GM12872 (cell line): ENCODE results near the gene OR6C76.

Source experiments
- TF ChIP-seq, protein P1 (sequence below): IDR thresholded peaks from 3 replicates; pipeline ENCODE4 v1.5.1; 2011; ENCODE audit warnings: low read depth, mild to moderate bottlenecking, low read length, moderate library complexity; ENCODE audit not compliant: insufficient read depth

The OR6C76 gene

DNA sequence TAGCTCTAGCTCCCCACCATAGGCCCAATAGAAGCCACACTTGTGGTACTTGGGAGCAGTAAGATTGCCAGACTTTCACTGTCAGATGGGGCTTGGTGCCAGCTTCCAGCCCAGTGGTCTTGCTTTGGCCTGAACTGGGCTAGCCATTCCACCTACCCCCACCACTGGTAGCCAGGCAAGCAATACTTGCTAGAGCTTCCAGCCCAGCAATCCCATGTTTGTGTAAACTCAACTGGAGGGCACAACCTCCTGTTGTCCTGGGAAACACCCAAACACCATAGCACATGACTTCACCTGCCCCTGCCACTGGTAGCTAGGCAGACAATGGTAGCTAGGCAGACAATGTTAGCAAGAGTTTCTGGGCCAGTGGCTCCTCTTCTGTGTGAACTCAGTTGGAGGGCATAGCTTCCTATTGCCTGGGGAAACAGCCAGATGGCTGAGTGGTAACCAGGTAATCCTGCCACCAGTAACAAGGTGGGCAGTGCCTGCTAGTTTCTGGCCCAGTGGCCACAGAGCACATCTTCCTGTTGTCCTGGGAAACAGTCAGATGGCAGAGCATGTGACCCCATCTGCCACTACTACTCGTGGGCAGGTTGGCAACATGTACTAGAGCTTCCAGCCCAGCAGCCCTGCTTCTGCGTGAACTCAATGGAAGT, 5.6 kb upstream of the OR6C76 start:
- TF ChIP-seq, protein P1, sequence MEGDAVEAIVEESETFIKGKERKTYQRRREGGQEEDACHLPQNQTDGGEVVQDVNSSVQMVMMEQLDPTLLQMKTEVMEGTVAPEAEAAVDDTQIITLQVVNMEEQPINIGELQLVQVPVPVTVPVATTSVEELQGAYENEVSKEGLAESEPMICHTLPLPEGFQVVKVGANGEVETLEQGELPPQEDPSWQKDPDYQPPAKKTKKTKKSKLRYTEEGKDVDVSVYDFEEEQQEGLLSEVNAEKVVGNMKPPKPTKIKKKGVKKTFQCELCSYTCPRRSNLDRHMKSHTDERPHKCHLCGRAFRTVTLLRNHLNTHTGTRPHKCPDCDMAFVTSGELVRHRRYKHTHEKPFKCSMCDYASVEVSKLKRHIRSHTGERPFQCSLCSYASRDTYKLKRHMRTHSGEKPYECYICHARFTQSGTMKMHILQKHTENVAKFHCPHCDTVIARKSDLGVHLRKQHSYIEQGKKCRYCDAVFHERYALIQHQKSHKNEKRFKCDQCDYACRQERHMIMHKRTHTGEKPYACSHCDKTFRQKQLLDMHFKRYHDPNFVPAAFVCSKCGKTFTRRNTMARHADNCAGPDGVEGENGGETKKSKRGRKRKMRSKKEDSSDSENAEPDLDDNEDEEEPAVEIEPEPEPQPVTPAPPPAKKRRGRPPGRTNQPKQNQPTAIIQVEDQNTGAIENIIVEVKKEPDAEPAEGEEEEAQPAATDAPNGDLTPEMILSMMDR: no peak

DNA sequence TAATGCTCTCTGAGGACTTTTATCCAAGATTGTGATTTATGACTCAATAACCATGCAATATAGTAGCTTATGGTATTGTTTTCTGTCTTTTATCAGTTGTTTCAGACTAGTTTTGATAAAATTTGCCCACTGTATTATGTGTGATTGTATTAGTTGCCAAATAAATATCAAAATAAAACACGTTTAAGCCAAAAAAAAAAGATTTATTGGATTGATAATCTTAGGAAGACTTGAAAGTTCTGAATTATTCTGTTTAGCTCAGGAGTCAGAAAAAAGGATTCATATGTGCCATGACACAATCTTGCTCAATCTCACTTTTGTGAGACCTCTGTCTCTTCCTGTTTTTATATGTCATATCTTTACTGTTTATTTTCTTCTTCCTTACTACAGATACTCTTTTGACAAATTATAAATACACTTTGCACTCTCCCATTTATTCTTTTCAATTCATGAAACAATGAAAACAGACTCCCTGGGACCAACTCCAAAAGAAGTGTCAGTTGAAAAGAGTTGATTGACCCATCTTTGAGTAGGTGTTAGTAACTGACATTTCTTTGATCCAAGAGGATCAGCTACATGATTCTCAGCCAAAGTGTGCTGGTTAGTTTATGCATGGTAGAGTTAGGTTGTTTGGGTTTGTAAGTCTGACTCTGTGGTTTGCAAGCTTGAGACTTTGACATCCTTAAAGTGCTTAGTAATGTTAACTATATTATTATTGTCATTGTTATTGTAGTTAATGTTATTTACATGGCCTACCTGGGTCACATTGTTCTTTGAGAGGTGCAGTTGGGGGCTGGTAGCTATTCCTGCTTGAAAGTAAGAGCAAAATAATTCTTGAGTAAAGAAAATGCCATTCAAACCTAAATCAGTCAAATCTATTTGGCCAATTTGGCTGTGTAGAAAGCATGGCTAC, 2.5 kb downstream of the OR6C76 start:
- TF ChIP-seq, protein P1: no peak

DNA sequence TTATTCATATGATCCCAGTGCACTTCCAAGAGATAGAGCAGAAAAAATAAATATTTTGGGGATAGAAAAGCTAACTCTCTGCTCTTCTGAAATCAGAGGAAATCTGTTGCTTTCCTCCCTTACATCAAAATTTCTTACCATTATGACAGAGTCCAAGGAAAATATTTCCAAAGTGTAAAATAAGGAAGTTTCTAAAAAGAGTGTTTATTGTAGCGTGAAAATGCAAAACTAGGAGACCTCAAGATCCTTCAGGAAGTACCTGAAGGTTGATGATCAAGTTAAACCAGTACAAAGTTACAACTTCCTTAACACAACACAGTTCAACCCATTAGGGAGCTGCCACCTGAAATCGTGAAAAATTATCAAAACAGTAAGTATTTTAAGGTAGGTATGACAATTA, 17.7 kb downstream of the OR6C76 start, which contains the start of gene OR6C2:
OR6C2 (plus strand) TSS at position 301 of the 400 bp plus-strand sequence. CDS start 8,138 bp downstream, outside the sequence.
- TF ChIP-seq, protein P1: no peak

DNA sequence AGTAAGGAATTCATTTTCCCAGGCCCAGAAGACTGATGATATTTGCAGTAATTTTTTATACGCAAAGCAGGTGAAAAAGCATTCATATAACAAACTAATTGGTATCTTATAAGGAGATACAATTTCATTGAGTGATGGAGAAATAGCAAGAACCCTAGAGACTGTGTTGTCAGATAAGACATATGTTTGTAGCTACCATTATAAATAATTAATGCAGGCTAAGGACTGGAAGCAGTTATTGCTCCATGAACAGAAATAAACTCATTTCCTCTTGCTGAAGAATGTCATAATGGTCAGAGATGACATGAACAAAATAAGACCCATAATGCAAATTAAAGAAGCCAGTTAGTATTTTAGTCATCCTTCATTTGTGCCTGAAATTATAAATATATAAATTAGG, 19.3 kb downstream of the OR6C76 start:
- TF ChIP-seq, protein P1: no peak

DNA sequence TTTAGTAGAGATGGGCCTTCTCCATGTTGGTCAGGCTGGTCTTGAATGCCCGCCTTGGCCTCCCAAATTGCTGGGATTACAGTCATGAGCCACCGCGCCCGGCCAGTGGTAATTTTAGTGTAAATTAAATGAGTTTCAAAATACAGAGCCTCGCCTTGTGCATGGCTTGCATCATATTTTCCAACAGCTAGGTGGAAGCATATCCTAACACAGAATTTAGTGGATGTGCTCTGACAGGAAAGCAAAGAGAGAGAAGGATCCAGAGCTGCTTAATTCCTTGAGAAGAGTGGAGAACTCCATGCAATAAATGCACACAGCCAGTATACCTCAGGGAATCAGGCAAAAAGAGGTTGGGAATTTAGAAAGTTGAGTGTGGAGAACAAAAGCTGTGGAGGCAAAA, 20.3 kb downstream of the OR6C76 start:
- TF ChIP-seq, protein P1: no peak

DNA sequence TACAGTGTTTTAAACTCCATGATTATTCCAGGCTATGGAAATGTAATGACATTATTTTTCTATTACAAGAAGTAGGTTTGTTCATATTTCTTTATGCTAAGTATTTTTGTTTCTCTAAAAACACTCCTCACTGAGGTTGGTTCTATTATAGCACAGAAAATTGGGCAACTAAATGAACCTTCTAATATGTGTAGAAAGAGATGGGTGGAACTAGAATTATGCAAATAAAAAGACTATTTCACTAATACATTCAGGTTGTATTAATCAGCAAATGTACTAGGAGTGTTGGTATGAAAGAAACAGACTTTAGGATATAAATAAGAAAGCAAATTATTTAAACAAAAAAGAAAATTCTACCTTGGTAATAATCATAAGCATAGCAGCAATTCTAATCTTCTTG, 22.8 kb downstream of the OR6C76 start:
- TF ChIP-seq, protein P1: no peak

DNA sequence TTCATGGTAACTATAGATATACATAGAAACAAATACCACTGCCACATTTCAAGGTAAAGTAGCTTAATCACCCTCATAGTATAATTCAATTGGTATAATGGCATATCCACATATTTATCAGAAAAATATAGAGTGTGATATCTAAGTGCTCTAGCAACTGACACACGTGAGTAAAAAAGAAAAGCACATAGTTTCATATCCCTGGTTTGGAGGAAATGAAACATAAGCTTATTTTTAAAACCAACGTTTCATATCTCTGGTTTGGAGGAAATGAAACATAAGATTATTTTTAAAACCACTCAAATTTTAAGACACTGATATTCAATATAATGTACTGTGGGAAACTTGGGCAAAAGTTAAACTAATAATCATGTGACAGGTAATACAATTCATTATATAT, 41.8 kb downstream of the OR6C76 start:
- TF ChIP-seq, protein P1: no peak
